HepG2 (cell line): Measurements from ENCODE around the gene NOX3. TPM values are rescaled to one million over a fixed set of nuclear protein-coding genes. Genes with fewer than 3 reads are reported as not detected.

Experiments
- DRAP1 ChIP-seq: IDR thresholded peaks from 2 replicates; pipeline ENCODE4 v1.6.1; 2016; ENCODE audit warnings: missing genetic modification reagents, missing compliant biosample characterization
- FOSL2 ChIP-seq: sonication (generic); formaldehyde crosslinking; IDR thresholded peaks from 2 replicates; pipeline ENCODE4 v1.4.0; 2020; ENCODE audit warnings: missing genetic modification reagents
- FOXA3 ChIP-seq: IDR thresholded peaks from 2 replicates; pipeline ENCODE4 v1.6.1; 2016; ENCODE audit warnings: missing genetic modification reagents, missing compliant biosample characterization
- GTF3A ChIP-seq: sonication (generic); formaldehyde crosslinking; conservative IDR thresholded peaks from 2 replicates; pipeline ENCODE4 v1.4.0; 2020; ENCODE audit warnings: mild to moderate bottlenecking, missing genetic modification reagents
- KAT8 ChIP-seq: IDR thresholded peaks from 2 replicates; pipeline ENCODE4 v1.6.1; 2016; ENCODE audit warnings: missing genetic modification reagents, missing compliant biosample characterization
- MED1 ChIP-seq: sonication (generic); formaldehyde crosslinking; IDR thresholded peaks from 2 replicates; pipeline ENCODE4 v1.4.0; 2020; ENCODE audit warnings: missing genetic modification reagents
- MIXL1 ChIP-seq: IDR thresholded peaks from 2 replicates; pipeline ENCODE4 v1.6.1; 2016
- RAD21 ChIP-seq: fragments of 450-650 bp; formaldehyde crosslinking; IDR thresholded peaks from 2 replicates; pipeline ENCODE4 v1.5.0; 2020; ENCODE audit warnings: mild to moderate bottlenecking
- RBFOX2 ChIP-seq: fragments of 200-400 bp; formaldehyde crosslinking; IDR thresholded peaks from 2 replicates; pipeline ENCODE4 v1.6.1; 2017; ENCODE audit warnings: low read depth, mild to moderate bottlenecking, low read length
- SIN3A ChIP-seq: IDR thresholded peaks from 2 replicates; pipeline ENCODE4 v1.6.1; 2011; ENCODE audit warnings: low read depth, mild to moderate bottlenecking, control low read depth, low read length, borderline replicate concordance
- SRSF4 ChIP-seq: fragments of 200-400 bp; formaldehyde crosslinking; IDR thresholded peaks from one replicate; pipeline ENCODE4 v1.6.1; 2018; ENCODE audit warnings: mild to moderate bottlenecking, low read depth, low read length, moderate library complexity; ENCODE audit not compliant: poor library complexity, severe bottlenecking
- TRIM24 ChIP-seq: sonication (generic); formaldehyde crosslinking; IDR thresholded peaks from 2 replicates; pipeline ENCODE4 v1.8.0; 2022; ENCODE audit warnings: mild to moderate bottlenecking, missing genetic modification reagents
- YY1 ChIP-seq: IDR thresholded peaks from 2 replicates; pipeline ENCODE4 v1.6.1; 2011; ENCODE audit warnings: low read length, low read depth, moderate library complexity, mild to moderate bottlenecking; ENCODE audit not compliant: insufficient read depth, insufficient replicate concordance
- ZBTB20 ChIP-seq: sonication (generic); formaldehyde crosslinking; IDR thresholded peaks from 2 replicates; pipeline ENCODE4 v1.8.1; 2023; ENCODE audit warnings: missing genetic modification reagents, low read depth, mild to moderate bottlenecking, borderline replicate concordance
- ZBTB49 ChIP-seq: sonication (generic); formaldehyde crosslinking; IDR thresholded peaks from 2 replicates; pipeline ENCODE4 v1.4.0; 2020; ENCODE audit warnings: missing genetic modification reagents, borderline replicate concordance
- ZMYM2 ChIP-seq: sonication (generic); formaldehyde crosslinking; IDR thresholded peaks from 2 replicates; pipeline ENCODE4 v1.8.0; 2022; ENCODE audit warnings: mild to moderate bottlenecking, missing genetic modification reagents
- ZNF12 ChIP-seq: sonication (generic); formaldehyde crosslinking; IDR thresholded peaks from 2 replicates; pipeline ENCODE4 v1.5.0; 2020; ENCODE audit warnings: missing genetic modification reagents
- ZNF3 ChIP-seq: IDR thresholded peaks from 2 replicates; pipeline ENCODE4 v1.7.0; 2017; ENCODE audit warnings: inconsistent platforms
- ZNF414 ChIP-seq: sonication (generic); formaldehyde crosslinking; IDR thresholded peaks from 2 replicates; pipeline ENCODE4 v1.5.0; 2020; ENCODE audit warnings: missing genetic modification reagents
- ZNF552 ChIP-seq: sonication (generic); formaldehyde crosslinking; IDR thresholded peaks from 2 replicates; pipeline ENCODE4 v1.9.0; 2022; ENCODE audit warnings: missing genetic modification reagents, mild to moderate bottlenecking, borderline replicate concordance
- ZNF614 ChIP-seq: IDR thresholded peaks from 2 replicates; pipeline ENCODE4 v1.6.1; 2018; ENCODE audit warnings: missing biosample characterization, missing genetic modification reagents, inconsistent platforms, borderline replicate concordance
- ZSCAN25 ChIP-seq: sonication (generic); formaldehyde crosslinking; IDR thresholded peaks from 2 replicates; pipeline ENCODE4 v1.8.0; 2022; ENCODE audit warnings: mild to moderate bottlenecking, missing genetic modification reagents
- polyA plus RNA-seq, 8 experiments: library from polyadenylated mRNA; depleted of rRNA in 3 of 8; stranded (reverse) in 7 of 8; unstranded in 1 of 8; fragments of >200 nt; fragmentation: Illumina TruSeq in 4 of 8; extraction: Trizol in 4 of 8; gene quantifications; 2 replicates each; pipeline versions ENCODE4 v1.2.1 to v1.2.3, GENCODE V29; 2011 to 2016; ENCODE audit warnings: low read depth in 4 of 8, missing spikeins in 1 of 8, mixed read lengths in 1 of 8; ENCODE audit not compliant: insufficient read depth in 1 of 8
- total RNA-seq, 5 experiments: library from RNA; depleted of rRNA; stranded (reverse); fragments of >200 nt; fragmentation: Illumina TruSeq; extraction: Trizol; gene quantifications; 2 replicates each; pipeline ENCODE4 v1.2.3, GENCODE V29; 2016; ENCODE audit warnings: low read depth in 1 of 5
- TF ChIP-seq, protein P1 (sequence below): IDR thresholded peaks from 2 replicates; pipeline ENCODE4 v1.6.1; 2016; ENCODE audit warnings: low read depth, borderline replicate concordance
- TF ChIP-seq, protein P2 (sequence below): sonication (generic); formaldehyde crosslinking; IDR thresholded peaks from 2 replicates; pipeline ENCODE4 v1.5.0; 2020; ENCODE audit warnings: missing genetic modification reagents
- TF ChIP-seq, protein P3 (sequence below): sonication (generic); formaldehyde crosslinking; IDR thresholded peaks from 2 replicates; pipeline ENCODE4 v1.8.0; 2022; ENCODE audit warnings: missing genetic modification reagents, low read depth, mild to moderate bottlenecking, borderline replicate concordance

NOX3 gene
- total and polyA plus RNA-seq, 2 of the 13 experiments (the other 11 are each of a cell fraction or from before 2014, with no cell fraction given), result 0.09 to 0.18 TPM

DNA sequence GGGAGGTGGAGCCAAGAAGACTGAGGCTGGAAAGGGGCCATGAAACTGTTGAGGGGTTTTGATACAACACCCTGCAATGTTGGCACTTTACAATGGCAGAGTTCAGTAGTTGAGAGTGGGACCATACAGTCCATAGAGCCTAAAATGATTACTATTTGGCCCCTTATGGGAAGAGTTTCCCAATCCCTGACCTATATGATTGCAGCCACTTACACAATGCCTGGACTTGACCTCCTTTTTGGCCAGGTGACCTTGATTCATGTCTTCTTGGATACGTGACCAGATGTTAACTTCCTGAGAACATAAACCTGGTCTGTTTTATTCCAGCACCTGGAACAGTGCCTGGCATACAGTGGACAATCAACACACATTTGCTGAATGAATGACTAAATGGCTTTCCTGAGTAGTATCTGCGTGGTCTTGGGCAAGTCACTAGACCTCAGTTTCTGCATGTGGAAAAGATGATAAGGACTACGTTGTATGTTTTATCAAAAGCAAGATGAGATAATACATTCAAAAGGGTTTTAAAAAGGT lies 58.4 kb downstream of the NOX3 start (continued):
- TF ChIP-seq, protein P1, sequence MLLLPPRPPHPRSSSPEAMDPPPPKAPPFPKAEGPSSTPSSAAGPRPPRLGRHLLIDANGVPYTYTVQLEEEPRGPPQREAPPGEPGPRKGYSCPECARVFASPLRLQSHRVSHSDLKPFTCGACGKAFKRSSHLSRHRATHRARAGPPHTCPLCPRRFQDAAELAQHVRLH (CRISPR knock-in tag), result no peak
- TF ChIP-seq ZBTB49 (CRISPR knock-in tag), result no peak
- TF ChIP-seq, protein P2, sequence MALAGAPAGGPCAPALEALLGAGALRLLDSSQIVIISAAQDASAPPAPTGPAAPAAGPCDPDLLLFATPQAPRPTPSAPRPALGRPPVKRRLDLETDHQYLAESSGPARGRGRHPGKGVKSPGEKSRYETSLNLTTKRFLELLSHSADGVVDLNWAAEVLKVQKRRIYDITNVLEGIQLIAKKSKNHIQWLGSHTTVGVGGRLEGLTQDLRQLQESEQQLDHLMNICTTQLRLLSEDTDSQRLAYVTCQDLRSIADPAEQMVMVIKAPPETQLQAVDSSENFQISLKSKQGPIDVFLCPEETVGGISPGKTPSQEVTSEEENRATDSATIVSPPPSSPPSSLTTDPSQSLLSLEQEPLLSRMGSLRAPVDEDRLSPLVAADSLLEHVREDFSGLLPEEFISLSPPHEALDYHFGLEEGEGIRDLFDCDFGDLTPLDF (CRISPR knock-in tag), result no peak
- TF ChIP-seq, protein P3, sequence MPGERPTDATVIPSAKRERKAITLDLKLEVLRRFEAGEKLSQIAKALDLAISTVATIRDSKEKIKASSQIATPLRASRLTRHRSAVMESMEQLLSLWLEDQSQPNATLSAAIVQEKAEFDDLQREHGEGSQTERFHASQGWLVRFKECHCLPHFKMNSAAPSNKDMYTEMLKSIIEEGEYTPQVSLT (CRISPR knock-in tag), result no peak
- TF ChIP-seq ZMYM2 (CRISPR knock-in tag), result peak; percentile 68; the same call in 1 of the 2 replicates
- no peak for TF ChIP-seq RBFOX2
- no peak for TF ChIP-seq ZBTB20 (CRISPR knock-in tag)
- peak; percentile 15; the same call in 1 of the 2 replicates for TF ChIP-seq TRIM24 (CRISPR knock-in tag)
- no peak for TF ChIP-seq RAD21 (CRISPR knock-in tag)
- TF ChIP-seq MED1 (CRISPR knock-in tag), result peak; percentile 18; the same call in 1 of the 2 replicates
- TF ChIP-seq SRSF4, result no peak
- 0 out of 2 replicates have a peak, but pooled peaks have one; percentile 13 for TF ChIP-seq ZNF614 (CRISPR knock-in tag)
- 0 out of 2 replicates have a peak, but pooled peaks have one; percentile 12 for TF ChIP-seq KAT8
- no peak for TF ChIP-seq DRAP1 (CRISPR knock-in tag)
- no peak for TF ChIP-seq ZNF552
- TF ChIP-seq ZNF414, result no peak
- 0 out of 2 replicates have a peak, but pooled peaks have one; percentile 8 for TF ChIP-seq MIXL1 (CRISPR knock-in tag)
- TF ChIP-seq FOSL2 (CRISPR knock-in tag), result peak; percentile 50
- TF ChIP-seq GTF3A (CRISPR knock-in tag), result no peak
- no peak for TF ChIP-seq ZNF12 (CRISPR knock-in tag)
- TF ChIP-seq YY1, result no peak
- TF ChIP-seq SIN3A, result no peak
- peak; percentile 77; the same call in 1 of the 2 replicates for TF ChIP-seq ZNF3 (CRISPR knock-in tag)
- no peak for TF ChIP-seq ZSCAN25 (CRISPR knock-in tag)
- TF ChIP-seq FOXA3 (CRISPR knock-in tag), result peak; percentile 29; the same call in 1 of the 2 replicates
